ENCODE data around the gene THSD4.
"Not testable (repeated sequence)": the region's sequence is repeated elsewhere in the genome, so short reads cannot be mapped to it uniquely, and the experiment has no call there.

THSD4 gene

DNA sequence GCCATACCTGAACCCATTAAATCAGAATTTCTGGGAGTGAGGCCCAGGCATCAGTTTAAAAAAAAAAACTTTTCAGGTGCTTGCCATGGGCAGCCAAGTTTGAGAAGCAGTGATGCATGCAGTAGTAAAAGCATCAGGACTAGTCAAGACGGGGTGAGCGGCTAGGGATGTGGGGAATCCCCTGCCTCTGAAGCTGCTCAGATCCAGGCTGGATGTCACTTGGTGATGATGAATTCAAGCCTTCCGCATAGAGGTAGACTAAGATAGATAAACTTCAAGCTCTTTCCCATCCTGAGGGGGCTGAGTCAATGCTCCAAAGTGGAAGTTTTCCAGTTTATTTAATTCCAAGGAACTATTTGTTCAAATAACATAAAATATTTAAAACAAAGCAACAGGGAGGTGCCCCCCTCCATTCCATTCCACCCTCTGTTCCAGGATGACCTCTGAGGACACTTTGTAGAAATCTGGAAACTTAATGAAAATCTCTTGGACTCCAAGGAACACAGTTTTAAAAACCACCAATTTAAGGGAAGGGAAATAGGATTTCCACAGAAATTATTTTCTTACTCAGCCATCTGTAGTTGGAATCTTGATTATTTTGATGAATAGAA lies 594.6 kb downstream of the THSD4 start:
- no peak for DNase-seq

DNA sequence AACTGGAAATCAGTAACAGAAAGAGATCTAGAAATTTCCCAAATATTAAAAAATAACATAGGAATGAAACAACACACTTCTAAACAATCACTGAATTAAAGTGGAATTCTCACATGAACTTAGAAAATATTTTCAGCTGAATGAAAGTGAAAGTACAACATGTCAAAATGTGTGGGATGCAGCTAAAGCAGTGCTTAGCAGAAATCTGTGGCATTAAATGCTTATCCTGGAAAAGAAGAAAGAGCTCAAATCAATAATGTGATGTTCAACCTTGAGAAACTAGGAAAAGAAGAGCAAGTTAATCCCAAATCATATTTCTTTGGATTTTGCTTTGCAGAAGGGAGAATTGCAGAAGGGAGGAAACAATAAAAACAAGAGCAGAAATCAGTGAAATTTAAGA lies 596.9 kb downstream of the THSD4 start:
- DNase-seq = no peak

DNA sequence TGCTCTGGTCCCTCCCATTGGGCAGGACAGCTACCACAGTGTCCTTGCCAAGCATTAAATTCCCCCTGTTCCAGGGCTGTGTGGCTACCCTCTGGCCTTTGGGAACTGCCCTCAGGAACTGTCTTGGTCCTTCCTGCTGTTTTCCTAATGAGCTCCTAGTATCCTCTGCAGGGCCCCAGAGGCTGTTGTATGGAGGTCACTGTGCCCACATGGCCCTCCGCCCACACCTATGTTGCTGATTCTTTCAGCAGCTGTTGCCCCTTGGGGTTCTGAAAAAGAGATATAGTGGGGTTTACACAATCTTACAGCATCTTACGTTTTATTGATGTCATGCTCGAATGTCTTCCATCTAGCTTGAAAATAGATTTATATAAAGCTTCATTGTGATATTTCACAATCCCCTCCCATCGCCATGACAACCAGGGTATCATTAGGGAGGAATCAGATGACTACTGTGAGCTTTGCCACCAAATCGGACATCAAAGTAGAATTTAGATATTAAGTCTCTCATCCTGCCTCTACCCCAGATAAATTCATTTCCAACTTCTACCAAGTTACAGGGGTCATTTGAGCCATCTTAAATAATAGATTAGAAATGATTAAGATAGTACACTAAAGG lies 598.0 kb downstream of the THSD4 start:
- DNase-seq = no peak

DNA sequence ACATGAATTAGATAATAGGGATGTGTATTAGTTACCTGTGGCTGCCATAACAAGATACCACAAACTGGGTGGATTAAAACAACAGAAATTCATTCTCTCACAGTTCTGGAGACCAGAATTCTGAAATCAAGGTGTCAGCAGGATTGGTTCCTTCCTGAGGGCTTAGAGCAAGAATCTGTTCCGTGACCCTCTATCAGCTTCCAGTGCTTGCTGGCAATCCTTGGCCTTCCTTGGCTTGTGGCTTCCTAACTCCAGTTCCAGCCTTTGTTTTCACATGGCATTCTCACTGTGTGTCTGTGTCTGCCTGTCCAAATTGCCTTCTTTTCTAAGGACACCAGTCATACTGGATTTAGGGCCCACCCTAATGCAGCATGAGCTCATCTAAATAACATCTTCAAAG lies 600.6 kb downstream of the THSD4 start:
- no peak for DNase-seq

DNA sequence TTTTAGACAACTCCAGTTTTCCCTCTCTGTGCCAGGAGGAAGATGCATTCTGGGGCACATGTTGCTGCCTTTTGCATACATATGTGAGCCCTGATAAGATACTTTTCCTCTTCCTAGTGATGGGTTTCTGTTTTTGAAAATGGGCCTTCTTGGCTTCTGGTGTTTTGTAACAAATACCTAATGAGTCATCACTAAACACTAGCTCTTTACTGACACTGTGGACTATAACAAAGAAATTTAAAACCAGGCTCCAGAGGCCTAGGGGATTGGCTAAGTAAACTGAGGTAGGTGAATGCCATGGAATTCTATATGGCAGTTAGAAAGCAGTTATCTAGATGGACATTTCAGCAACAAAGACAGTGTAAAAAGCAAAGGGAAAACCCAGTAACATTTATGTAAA lies 601.7 kb downstream of the THSD4 start:
- no peak for DNase-seq

DNA sequence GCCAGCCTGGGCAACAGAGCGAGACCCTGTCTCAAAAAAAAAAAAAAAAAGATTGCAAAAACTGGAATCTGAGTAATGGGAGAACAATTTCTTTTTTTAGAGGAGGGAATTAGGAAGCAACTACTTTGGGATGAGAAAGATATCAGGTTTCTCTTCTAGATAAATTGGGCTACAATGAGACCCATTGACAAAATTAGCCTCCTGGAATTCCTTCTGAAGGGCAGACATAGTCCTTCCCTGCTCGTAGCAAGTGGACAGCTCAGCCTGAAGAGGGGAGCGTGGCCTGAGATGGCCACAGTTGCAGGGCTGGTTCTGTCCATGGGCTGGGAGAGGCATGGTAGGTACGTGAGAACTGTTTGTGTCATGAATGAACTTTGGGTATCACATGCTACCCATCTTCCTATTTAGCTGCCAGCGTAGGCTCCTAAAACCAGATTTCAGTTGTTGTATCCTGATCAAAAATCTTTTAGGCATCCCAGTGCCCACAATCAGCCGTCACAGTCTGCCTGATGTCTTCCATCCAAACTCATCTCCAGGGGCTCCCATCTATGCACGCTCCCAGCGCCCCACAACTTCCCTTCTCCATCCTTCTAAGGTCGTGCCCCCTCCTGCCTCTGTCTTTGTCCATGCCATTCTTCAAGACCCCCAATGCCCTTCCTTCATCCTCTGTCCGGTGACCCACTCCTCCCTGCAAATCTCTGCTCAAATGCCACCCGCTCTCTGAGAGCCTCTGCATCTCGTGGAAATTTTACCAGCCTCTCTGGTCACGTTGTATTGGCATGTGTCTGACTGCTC lies 603.0 kb downstream of the THSD4 start:
- DNase-seq = no peak

DNA sequence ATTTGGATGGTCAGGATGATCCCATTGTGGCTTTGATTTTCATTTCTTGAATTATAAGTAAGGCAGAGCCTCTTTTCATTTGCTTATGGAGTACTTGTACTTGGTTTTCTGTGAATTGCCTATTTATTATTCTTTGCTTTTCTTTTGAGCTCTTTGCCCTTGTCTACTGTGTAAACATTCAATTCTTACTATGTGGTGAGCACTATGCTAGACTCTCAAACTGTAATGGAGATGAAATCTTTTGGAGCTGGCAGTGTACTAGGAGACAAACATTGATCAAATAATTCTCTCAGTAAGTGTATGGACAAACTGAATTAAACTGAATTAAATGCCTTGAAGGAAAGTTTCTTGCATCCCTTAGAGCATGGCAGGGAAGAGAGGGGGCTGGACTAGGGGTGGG lies 608.1 kb downstream of the THSD4 start:
- no peak for DNase-seq

DNA sequence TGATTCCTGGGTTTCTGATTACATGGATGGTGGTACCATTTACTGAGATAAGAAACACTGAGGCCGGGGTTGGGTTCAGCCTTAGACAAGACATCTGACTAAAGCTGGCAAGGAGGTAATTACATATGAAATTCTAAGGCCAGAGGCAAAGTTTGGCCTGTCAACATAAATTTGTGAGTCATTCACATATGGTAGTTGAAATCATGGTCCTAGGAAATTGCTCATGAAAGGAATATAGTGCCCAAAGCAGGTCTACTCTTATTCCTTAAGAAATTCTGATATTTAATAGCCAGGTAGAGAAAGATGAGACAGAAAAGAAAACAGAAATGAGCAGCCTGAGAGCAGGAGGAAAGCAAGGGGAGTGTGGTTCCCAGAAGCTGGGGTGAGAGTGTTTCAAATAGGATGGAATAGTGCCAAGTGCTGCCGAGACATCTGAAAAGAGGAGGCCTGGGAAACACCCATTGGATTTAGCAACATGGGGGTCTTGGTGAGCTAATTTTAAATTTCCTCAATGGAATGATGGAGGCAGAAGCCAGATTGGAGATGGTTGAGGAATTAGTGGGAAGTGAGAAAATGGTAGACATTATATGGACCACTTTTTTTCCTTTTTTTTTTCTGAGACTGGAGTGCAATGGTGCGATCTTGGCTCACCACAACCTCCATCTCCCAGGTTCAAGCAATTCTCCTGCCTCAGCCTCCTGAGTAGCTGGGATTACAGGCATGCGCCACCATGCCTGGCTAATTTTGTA lies 610.1 kb downstream of the THSD4 start:
- DNase-seq = not testable (repeated sequence)

DNA sequence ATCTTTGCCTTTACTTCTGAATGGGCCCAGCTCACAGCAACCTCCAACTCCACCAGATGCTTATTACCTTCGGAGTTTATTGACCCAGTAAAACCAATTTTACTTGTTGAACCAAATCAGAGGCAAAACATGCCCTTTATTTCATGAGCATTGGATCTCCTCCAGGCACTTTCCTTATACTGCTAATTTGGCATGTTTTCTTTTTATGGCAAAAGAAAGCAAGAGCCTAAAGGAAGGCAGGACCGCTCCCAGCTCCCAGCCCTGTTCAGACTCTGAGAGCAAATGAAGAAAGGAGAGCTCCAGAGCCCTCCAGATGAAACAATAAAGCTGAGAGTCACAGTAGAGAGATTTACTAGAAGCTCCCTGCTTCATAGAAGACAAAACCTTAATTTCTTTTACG lies 613.6 kb downstream of the THSD4 start:
- no peak for DNase-seq

DNA sequence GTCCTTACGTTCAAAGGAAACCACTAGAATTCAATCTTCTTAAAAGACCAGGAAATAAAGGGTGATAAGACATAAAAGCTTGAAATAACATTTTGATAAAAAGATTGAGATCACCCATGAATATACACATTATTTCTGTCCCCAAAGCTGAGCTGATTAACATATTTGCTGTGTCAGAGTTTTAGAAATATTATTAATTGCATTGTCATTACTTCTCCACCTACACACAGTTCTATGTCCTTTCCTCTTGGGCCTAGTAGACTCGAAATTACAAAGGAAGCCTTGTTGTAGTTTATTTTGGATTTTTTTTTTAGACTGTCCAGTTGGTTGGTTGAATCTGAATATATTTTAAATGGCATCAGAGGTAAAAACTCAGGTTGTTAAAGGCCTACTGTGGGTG lies 614.0 kb downstream of the THSD4 start:
- no peak for DNase-seq

DNA sequence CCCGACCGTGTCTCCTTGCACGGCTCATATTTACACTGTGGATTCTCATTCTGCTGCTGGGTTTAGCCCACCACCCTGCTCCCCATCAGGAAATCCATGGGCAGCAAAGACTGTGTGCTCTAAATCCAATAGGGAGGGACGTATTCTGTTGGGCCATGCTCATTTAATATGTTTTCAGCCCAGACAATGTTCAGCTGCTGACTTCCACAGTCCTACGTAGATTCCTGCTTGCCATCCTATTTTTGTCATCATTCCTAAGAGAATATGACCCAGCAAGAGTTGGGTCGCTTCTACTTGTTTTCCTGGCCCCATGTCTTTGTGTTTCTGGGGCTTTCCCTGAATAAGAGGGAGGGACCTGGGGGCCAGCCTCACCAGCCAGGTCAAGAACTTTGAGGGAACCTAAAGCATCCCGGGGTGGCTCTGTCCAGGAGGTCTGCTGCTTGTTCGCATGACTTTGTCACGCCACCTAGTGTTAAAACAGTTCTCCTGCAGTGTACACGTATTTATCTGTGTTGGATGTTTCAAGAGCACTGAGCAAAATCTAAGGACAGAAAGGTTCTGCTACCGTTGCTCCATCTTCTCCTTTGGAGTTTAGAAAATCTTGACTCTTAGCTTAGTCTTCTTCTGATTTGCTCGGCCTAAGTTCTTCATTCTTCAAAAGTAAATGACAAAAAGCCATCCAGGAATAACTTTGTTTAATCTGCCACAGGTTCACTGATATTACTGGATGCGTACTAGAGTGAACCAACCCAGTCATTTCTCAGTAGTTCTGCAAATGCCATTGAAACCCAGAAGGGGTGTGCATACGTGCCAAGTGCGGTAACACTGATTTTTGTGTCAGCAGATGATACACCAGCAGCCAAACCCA lies 615.2 kb downstream of the THSD4 start:
- peak; percentile 22 to 45 for DNase-seq

DNA sequence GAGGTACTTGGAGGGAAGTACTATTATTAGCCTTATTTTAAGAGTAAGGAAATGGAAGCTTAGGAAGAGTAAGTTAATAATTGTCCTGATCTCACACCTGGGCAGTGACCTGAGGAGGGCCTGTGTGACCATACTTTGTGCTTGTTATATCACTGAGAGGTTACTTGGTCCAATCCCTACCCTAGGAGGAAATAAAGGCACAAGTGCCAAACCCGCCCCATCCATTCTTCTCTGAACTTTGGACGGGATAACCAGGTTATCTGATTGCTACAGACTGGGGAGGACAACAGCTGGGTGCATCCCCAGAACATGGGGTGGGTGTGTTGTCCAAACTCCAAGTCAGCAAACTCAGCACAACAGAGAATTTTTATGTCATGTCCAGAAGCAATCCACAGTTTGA lies 617.4 kb downstream of the THSD4 start:
- no peak for DNase-seq

DNA sequence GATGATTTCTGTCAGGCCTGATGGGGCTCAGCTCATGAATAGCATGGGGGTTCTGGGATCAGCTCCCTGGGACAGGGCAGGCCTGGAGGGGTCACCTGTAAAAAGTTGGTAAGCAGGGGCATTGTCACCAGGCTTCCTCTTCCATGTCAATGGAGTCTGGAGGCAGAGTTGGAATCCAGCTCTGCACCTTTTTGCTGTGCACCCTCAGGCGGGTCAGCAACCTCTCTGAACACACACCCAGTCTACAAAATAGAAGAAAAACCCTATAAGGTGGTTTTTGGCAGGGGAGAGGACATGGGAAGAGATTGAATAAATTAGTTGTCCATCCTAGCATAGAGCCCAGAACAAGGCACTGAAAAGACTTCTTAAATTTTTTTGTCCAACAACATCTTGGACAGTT lies 617.9 kb downstream of the THSD4 start:
- no peak for DNase-seq

DNA sequence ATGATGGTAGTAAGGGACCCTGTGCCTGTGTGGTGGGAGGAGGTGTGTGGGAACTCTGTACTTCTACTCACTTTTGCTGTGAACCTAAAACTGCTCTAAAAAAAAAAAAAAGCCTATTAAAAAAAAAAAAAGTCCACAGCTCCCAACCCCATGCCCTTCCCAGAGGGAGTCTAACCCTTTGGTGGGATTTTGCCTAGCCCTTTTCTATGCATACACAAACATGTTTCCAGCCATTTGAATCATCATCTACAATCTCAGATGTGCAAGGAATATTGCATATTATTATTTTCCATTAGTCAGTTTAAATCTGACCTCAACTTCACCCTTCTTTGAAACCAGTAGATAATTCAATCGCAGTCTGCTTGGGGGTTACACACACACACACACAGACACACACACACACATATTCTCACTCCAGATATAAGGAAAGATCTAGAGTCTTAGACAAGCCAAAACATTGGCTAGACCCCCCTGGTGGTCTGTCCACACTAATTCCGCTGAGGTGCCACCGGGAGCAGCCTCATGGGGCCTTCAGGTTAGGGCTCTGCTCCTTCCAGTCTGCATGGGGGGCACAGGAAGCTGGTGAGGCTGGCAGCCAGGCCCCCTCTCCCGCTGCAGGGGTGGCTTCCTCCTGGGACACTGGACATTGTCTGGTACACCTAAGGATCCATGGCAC lies 619.6 kb downstream of the THSD4 start:
- no peak for DNase-seq

DNA sequence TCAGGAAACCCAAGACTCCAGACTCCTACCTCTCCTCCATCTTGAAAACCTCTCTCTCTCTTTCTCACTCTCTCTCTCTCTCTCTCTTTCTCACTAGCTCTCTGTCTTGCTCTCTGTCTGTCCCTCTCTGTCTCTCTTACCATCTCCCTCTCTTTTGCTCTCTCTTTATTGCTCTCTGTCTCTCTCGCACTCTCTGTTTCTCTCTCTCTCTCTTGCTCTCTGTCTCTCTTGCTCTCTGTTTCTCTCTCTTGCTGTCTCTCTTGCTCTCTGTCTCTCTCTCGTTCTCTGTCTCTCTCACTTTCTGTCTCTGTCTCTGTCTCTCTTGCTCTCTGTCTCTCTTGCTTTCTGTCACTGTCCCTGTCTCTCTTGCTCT lies 620.1 kb downstream of the THSD4 start:
- no peak for DNase-seq

DNA sequence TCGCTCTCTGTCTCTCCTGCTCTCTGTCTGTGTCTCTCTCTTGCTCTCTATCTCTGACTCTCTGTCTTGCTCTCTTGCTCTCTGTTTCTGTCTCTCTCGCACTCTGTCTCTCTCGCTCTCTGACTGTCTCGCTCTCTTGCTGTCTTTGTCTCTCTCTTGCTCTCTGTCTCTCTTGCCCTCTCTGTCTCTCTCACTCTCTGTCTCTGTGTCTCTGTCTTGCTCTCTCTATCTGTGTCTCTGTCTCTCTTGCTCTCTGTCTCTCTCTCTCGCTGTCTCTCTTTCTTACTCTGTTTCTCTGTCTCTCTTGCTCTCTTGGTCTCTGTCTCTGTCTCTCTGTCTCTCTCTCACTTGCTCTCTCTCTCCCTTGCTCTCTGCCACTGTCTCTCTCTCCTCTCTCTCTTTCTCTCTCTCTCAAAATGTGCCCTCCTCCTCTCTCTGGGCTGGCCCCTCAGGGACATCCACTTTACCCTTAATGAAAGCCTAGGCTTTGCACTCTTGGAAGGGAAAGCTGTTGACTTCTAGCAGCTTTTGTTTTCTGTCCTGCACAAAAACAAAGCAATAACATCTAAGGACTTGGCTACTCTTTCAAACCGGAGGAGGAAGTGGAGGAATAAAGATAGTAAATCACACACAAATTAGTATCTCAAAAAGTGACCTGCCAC lies 621.1 kb downstream of the THSD4 start:
- no peak for DNase-seq

DNA sequence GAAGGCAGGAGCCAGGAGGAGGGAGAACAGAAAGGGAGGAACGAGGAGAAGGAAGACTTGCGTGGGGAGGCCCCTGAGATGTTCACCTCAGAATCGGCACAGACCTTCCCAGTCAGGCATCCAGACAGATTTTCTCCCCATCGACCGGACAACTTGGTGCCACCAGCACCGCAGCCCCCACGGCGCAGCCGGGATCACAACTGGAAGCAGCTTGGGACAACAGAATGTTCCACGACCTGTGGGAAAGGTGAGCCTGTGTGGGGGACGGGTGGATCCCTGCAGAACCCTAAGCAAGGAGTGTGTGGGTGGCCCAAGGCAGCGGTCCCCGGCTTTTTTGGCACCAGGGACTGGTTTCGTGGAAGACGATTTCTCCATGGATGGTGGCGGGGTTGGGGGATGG lies 622.5 kb downstream of the THSD4 start:
- DNase-seq = no peak

DNA sequence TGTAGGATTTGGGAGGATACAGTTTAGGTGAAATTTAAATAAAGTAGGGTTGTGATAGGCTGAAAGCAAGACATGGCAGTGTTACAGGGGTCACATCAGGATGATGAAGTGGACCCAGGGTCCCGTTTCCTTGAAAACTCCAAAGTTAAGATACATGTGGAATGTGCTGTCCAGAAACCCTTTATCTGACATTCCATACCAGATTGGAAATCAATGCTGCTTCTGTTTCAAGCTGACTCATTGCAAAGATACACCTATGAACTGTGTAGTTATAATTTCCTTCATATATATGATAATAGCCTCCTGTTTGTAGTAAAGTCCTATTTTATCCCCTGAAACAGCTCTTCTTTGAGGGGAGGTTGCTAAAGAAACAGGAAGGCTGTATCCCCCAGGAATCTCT lies 624.1 kb downstream of the THSD4 start:
- DNase-seq = no peak

DNA sequence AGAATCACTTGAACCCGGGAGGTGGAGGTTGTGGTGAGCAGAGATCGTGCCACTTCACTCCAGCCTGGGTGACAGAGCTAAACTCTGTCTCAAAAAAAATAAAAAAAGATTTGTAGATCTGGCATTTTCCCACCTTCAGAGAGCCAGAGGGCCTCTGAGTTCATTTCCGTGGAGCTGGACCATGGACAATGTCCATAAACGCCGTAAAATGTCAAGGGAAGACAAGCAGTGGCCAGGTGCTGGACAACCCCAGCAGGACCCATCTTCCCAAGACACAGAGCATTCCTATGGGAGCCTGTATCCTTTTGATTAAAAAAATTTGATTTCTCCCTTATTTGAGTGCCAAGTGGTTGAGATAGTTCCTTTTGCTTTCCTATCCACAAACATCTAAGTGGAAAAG lies 627.7 kb downstream of the THSD4 start:
- DNase-seq = no peak

DNA sequence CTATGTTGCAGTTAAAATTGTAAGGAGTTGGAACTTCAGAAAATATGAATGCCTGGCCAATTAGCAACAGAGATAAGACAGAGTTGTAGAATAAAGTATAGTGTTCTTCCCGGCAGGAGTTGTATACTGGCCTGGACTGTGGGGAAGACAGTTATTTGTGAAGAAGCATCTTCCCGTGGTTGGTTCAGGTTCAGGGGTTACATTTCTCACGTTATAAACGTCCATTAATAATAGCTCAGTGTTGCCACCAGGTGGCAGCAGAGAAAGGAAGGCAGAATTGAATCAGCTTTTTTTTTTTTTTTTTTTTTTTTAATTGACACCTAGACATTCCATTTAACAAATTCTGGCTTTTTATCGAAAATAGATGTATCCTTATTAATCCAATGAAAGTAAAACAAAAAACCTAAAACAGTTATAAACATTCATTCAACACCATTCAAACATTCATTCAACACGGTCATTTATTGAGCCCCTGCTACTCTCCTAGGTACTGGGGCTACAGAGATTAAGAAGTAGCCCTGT lies 628.7 kb downstream of the THSD4 start:
- DNase-seq = peak in 1 of 2 experiments; percentile 11

DNA sequence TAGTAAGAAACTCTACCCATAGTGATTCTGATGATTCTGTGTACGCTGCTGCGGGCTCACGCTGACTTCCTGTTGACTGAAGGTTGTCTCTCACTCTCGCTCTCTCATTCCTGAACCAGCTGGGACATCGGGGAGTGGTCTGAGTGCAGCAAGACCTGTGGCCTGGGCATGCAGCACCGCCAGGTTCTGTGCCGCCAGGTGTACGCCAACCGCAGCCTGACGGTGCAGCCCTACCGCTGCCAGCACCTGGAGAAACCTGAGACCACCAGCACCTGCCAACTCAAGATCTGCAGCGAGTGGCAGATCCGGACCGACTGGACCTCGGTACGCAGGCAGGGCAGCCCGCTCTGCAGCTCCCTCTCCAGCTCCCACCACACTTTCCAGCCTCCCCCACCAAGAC lies 631.4 kb downstream of the THSD4 start:
- peak in 1 of 2 experiments; percentile 18 for DNase-seq

All from SHP77 (cell line).